Measurements from ENCODE around the gene ARHGAP23. TPM values are rescaled to one million over a fixed set of nuclear protein-coding genes. Genes with fewer than 3 reads are reported as not detected.
A peak's percentile ranks its signal among the peaks of the same experiment; 100 is the strongest.

The ARHGAP23 gene
- total and polyA plus RNA-seq, 2 experiments from 2014 or later: 21.4 to 150 TPM

- H3K27me3 ChIP-seq (ENCODE audit: insufficient read depth): peaks cover 5% of the 10 kb centered on the region; the same call in 1 of the 2 replicates
- H3K4me1 ChIP-seq (ENCODE audit: insufficient read depth): peaks cover 70% of the 10 kb centered on the region
- H3K9me3 Mint-ChIP-seq: no peaks in the 10 kb centered on the region; the same call in 2 of the 3 replicates
- no peaks in the 10 kb centered on the region for H4K20me1 ChIP-seq (replicated peaks; ENCODE audit: insufficient read depth)
- H2AFZ ChIP-seq: no peak overlapping the region
- no peak for DNase-seq (ENCODE audit: low spot score)
- H3K4me1 Mint-ChIP-seq: peaks cover 84% of the 10 kb centered on the region
- no peak overlapping the region for H3K4me2 ChIP-seq
- TF ChIP-seq, protein P1, sequence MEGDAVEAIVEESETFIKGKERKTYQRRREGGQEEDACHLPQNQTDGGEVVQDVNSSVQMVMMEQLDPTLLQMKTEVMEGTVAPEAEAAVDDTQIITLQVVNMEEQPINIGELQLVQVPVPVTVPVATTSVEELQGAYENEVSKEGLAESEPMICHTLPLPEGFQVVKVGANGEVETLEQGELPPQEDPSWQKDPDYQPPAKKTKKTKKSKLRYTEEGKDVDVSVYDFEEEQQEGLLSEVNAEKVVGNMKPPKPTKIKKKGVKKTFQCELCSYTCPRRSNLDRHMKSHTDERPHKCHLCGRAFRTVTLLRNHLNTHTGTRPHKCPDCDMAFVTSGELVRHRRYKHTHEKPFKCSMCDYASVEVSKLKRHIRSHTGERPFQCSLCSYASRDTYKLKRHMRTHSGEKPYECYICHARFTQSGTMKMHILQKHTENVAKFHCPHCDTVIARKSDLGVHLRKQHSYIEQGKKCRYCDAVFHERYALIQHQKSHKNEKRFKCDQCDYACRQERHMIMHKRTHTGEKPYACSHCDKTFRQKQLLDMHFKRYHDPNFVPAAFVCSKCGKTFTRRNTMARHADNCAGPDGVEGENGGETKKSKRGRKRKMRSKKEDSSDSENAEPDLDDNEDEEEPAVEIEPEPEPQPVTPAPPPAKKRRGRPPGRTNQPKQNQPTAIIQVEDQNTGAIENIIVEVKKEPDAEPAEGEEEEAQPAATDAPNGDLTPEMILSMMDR (conservative IDR thresholded peaks at IDR 0.05; ENCODE audit: low read depth in 2 of 2): no peak
- TF ChIP-seq EZH2phosphoT487 (IDR thresholded peaks at IDR 0.05; ENCODE audit: unreplicated experiment) (no peak), REST (IDR thresholded peaks at IDR 0.05; ENCODE audit: unreplicated experiment) (no peak), ZNF331 (CRISPR knock-in tag; IDR thresholded peaks at IDR 0.05; ENCODE audit: low read depth) (no peak), JUNB (IDR thresholded peaks at IDR 0.05; ENCODE audit: unreplicated experiment) (no peak), ETS1 (IDR thresholded peaks at IDR 0.05) (no peak), EZH2 (IDR thresholded peaks at IDR 0.05; ENCODE audit: low read depth, unreplicated experiment) (no peak)
- TF ChIP-seq, protein P2, sequence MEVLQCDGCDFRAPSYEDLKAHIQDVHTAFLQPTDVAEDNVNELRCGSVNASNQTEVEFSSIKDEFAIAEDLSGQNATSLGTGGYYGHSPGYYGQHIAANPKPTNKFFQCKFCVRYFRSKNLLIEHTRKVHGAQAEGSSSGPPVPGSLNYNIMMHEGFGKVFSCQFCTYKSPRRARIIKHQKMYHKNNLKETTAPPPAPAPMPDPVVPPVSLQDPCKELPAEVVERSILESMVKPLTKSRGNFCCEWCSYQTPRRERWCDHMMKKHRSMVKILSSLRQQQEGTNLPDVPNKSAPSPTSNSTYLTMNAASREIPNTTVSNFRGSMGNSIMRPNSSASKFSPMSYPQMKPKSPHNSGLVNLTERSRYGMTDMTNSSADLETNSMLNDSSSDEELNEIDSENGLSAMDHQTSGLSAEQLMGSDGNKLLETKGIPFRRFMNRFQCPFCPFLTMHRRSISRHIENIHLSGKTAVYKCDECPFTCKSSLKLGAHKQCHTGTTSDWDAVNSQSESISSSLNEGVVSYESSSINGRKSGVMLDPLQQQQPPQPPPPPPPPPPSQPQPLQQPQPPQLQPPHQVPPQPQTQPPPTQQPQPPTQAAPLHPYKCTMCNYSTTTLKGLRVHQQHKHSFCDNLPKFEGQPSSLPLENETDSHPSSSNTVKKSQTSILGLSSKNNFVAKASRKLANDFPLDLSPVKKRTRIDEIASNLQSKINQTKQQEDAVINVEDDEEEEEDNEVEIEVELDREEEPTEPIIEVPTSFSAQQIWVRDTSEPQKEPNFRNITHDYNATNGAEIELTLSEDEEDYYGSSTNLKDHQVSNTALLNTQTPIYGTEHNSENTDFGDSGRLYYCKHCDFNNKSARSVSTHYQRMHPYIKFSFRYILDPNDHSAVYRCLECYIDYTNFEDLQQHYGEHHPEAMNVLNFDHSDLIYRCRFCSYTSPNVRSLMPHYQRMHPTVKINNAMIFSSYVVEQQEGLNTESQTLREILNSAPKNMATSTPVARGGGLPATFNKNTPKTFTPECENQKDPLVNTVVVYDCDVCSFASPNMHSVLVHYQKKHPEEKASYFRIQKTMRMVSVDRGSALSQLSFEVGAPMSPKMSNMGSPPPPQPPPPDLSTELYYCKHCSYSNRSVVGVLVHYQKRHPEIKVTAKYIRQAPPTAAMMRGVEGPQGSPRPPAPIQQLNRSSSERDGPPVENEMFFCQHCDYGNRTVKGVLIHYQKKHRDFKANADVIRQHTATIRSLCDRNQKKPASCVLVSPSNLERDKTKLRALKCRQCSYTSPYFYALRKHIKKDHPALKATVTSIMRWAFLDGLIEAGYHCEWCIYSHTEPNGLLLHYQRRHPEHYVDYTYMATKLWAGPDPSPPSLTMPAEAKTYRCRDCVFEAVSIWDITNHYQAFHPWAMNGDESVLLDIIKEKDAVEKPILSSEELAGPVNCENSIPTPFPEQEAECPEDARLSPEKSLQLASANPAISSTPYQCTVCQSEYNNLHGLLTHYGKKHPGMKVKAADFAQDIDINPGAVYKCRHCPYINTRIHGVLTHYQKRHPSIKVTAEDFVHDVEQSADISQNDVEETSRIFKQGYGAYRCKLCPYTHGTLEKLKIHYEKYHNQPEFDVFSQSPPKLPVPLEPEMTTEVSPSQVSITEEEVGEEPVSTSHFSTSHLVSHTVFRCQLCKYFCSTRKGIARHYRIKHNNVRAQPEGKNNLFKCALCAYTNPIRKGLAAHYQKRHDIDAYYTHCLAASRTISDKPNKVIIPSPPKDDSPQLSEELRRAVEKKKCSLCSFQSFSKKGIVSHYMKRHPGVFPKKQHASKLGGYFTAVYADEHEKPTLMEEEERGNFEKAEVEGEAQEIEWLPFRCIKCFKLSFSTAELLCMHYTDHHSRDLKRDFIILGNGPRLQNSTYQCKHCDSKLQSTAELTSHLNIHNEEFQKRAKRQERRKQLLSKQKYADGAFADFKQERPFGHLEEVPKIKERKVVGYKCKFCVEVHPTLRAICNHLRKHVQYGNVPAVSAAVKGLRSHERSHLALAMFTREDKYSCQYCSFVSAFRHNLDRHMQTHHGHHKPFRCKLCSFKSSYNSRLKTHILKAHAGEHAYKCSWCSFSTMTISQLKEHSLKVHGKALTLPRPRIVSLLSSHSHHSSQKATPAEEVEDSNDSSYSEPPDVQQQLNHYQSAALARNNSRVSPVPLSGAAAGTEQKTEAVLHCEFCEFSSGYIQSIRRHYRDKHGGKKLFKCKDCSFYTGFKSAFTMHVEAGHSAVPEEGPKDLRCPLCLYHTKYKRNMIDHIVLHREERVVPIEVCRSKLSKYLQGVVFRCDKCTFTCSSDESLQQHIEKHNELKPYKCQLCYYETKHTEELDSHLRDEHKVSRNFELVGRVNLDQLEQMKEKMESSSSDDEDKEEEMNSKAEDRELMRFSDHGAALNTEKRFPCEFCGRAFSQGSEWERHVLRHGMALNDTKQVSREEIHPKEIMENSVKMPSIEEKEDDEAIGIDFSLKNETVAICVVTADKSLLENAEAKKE (CRISPR knock-in tag; IDR thresholded peaks at IDR 0.05): no peak
- H3K36me3 Mint-ChIP-seq (ENCODE audit: low read depth): peaks cover 5% of the 10 kb centered on the region; the same call in 2 of the 3 replicates
- H3K9me2 ChIP-seq (ENCODE audit: insufficient read depth): no peaks in the 10 kb centered on the region
- H3K4me3 Mint-ChIP-seq: no peak overlapping the region; the same call in 2 of the 3 replicates
- peaks cover 43% of the 10 kb centered on the region for H3K79me2 ChIP-seq (replicated peaks; ENCODE audit: insufficient read depth)
- no peak for ATAC-seq
- peaks cover 22% of the 10 kb centered on the region; the same call in 1 of the 2 replicates for H3F3A ChIP-seq (replicated peaks; ENCODE audit: low read depth)
- peaks cover 44% of the 10 kb centered on the region for H3K27me3 Mint-ChIP-seq (ENCODE audit: insufficient read depth, low read depth, poor library complexity)
- H3K27ac ChIP-seq (ENCODE audit: low read depth): no peak overlapping the region
- no peak overlapping the region for H3K4me3 ChIP-seq
- H3K27ac Mint-ChIP-seq: peak overlapping the region; percentile 74
- no peaks in the 10 kb centered on the region for H3K36me3 ChIP-seq (ENCODE audit: insufficient read depth)
These were observed 3.8 kb upstream of the ARHGAP23 start for GRCh38 chr17:38424297-38424972.

Data from GM23338 (cell line).